ENCODE measurements around the gene ATG9A.

ATG9A gene

DNA sequence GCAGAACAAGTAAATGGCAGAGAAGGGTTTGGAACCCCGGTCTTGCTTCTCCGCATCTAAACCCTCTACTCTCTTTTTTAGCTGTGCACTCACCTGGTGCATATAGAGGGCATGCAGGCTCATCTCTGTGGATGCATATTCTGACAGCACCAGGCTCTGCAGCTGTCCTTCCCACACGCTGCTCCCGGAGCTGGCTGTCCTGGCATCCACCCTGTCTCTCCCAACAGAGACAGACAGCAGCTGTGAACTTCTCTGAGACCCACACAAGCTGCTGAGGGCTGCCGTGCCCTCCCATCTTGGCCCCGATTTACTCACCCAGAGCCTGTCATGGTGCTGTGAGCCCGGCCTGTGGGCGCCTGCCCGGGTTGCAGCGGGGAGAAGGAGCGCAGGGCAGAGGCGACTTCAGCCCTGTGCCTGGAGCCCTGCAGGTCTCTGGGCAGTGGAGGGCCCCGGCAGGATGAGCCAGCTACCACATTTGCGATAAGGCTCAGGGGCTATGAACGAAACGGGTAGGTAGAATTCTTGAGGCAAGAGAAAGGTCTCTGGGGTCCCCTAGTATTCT lies 7.4 kb downstream of the ATG9A start:
- peak; percentile 83 for DNase-seq

DNA sequence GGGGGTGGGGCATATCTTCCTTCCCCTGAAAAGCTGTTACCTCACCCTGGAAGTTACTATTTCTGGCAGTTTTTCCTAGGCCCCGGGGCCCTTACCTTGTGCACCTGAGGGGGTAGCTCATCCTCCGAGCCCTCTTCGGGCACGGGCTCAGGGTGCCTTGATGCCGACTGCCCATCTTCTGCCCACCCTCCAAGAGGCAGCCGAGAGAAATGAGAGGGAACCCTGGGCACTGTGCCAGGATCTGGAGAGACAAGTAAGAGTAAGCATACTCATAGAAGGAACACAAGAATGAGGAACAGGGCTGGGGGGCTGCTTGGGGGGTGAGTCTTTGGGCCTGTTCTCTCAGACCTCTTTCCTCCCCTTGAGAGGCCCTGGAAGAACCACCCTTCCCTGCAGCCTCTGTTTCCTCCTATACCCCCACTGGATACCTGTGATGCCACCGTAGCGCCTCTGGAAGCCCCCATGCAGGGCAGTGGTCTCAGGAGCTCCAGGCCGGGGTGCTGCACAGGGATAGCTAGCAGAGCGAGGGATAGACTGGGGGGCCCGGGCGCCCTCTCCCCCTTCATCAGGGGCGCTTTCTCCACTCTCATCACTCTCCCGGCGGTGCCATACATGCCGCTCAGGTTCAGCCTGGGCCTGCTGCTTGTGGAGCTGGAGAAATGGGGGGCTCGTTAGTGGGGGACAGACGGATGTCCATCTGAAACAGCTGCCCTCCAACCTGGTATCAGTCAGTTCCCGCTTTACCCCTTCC lies 8.6 kb downstream of the ATG9A start:
- no peak for DNase-seq

DNA sequence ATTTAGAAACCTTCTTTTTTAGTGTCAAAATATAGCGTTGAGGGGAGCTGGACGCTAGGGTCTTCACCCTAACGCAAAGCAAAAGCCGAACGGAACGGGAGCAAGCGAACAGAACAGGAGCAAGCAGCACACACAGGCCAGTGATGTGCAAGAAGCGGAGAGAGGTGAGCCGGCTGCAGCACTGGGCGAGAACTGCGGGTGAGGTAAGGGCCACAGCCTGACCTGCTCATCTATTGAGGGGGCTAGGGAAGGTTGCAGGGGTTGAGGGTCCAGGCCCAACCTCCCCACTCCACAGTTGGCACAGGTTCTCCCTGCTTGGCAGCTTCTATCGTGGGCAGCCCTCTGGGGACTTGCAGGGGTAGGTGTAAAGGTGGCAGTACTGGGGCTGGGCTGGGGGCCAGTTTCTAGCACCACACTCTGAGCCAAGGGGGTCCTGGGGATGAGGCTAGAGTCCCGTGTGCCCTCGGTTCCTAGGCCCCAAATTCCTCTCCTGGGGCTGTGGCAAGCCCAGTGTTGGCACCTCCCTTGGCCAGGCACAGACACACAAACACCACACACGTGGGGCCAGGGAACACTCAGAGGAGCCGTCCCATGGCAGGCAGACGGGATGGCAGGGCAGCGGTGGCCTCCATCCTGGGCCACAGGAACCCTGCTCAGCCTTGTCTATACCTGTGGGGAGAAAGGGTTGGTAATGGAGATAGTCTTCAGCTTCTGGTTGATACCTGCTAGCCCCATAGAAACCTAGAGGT lies 9.5 kb downstream of the ATG9A start:
- DNase-seq = no peak

DNA sequence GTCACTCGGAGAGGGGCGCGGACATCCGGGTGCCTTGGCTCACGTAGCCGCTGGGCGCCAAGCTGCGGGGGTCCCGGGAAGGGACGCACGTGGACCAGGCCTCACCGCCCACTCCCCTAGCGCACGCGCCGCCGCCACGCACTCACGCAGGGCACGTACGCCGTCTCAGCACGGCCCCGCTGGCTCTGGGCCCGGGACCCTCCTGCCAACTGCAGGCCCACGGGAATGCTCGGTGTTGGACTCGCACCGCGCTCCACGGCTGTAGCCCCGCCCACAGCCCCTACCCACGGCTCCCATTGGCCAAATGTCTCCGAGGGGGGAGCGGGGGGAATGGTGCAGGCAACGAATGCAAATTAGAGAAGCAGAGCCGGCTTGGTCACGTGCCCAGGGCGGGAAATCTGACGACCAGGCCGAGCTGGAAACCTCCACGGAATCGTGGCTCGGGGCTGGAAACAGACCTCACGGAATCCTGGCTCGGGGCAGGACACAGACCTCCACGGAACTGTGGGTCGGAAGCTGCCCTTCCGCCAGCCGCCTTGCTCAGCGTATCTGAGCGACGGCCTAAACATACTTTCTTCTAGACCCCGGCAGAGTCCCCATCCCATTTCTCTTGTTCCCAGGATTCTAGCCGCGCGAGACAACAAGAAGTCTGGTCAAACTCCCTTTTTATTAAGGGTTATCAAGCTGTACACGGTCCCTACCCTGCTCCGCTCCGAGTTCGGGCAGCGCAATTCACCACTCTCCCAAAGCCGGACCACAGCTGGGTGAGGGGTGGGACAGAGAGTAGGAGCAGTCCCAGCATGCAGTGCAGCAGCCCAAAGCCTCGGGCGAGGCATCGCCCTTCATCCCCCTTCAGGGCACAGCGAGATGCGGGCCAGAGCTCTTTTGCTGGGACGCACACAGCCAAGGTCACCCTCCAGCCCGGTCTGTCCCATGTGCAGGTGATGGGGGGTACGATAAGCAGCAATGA lies 10.4 kb downstream of the ATG9A start, which contains the start of gene ABCB6:
Gene ABCB6 (minus strand): TSS at position 227 of the 970 bp plus-strand sequence. CDS start 285 bp downstream, outside the sequence.
- DNase-seq = peak; percentile 88

DNA sequence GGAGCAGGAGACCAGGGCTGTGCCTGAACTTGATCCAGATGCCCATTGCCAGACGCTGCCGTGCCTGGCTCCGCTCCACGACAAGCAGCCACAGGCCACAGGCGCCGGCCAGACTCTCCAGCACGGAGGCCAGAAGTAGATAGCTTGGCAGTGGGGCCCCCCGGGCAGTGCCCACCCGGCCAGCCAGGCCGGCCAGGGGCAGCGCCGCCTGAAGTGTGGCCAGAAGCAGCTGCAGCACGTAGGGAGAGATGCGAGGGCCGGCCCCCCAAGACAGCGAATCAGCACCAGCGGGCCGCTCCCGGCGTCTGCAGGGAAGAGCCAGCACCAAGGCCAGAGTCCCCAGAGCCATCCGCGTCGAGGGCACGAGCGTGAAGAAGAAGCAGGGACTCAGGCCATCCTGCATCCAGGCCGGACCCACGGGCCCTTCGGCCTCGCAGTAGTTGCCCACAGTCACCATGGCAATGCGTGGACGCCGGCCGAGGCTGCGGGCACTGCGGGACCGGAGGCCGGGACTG lies 11.2 kb downstream of the ATG9A start:
- no peak for DNase-seq

DNA sequence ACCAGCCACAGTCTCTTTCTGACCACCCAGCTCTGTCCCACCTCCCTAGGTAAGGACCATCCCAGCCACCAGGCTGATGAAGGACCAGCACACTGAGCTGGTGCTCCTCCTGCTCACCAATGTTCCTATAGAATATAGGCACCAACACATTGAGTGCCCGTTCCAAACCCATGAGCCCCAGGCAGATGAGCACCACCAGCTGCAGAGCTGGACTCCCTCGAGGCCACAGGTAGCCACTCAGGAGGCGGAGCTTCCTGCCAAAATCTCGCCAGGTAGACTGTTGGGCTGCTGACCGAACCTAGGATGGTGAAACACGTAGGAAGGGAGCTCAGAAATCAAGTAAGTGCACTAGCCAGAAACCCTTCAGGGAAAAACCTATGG lies 12.9 kb downstream of the ATG9A start:
- no peak for DNase-seq

DNA sequence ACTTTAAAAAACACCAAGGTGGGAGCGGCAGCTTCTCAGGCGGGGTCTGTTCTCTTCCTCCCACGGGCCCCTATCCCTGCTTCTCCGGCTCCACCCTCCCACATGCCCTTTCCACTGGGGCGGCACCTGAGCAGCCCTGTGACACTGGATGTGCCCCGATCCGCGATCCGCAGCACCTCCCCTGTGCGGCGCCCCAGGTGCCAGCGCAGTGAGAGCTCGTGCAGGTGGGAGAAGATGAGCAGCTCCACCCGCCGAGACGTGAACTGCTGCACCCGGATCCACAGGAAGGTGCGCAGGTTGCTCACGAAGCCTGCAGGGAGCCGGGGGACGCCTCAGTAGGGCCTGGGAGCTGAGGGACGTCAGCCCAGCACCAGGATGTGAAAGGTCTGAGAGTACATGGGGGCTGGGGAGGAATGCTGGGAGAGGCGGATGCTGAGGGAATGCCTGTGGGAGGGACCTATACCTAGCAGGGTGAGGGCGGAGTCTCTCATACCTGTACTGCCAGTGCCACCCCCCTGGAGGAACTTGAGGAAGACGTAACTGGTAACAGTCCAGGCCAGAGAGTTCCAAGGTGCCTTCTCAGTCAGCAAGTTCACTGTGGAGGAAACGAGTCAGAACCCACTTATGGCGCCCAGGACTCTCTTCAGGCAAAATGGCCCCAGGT lies 13.4 kb downstream of the ATG9A start:
- no peak for DNase-seq

DNA sequence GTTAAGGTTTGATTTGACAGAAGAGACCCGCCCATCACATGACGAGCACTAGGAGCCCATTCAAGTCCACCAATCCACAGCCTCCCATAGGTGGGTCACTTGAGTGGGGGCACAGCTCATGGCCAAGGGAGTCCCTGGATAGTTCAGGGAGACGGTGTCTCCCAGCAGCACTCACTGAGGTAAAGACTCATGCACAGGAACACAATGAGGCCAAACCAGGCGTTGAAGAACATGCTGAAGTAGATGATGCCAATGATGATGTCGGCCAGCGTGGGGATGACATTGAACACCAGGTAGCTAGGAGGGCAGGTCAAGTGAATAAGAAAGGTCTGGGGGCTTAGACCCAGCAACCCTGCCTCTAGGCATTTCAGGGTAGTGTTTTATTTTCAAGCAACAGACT lies 14.7 kb downstream of the ATG9A start:
- no peak for DNase-seq

DNA sequence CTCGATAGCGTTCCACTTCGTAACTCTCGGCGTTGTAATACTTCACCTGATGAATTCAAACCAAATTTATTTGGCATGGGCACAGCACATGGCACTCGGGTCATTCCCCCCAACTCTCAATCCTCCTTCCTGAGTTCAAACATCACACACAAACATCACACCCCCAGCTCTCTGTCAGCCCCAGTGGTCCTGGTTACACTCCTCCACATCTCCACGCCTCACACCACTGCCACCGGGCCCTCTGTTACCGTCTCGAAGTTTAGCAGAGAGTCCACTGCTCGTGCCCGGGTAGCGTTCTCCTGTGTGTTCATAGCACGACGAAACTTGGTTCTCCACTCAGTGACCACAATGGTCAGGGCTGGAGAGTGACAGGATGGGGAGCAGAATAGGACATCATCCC lies 15.3 kb downstream of the ATG9A start:
- no peak for DNase-seq

DNA sequence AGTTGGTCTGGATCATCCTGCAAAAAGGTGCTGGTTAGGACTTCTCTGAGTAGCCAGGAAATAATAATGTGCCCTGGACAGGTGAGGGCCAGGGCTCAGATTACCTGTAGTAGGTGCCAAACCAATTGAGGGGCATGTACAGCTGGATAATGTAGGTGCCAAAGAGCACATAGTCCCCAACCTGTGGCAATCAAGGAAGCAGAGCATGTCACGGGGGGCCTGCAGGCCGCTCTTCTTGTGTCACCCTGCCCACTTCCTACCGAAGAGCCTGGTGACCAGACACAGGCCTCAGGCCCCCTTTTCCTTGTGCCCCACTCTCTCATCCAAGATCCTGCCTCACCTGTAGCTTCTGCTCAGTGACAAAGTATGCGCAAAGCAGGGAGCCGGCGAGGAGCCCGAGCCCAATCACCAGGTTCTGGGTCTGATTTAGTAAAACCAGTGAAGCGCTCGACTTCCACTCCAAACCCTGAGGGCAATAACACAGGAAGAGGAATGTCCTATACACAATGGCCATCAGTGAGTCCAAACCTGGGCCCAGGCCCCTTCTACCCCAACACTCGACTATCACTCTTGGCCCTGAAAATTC lies 15.9 kb downstream of the ATG9A start:
- no peak for DNase-seq

DNA sequence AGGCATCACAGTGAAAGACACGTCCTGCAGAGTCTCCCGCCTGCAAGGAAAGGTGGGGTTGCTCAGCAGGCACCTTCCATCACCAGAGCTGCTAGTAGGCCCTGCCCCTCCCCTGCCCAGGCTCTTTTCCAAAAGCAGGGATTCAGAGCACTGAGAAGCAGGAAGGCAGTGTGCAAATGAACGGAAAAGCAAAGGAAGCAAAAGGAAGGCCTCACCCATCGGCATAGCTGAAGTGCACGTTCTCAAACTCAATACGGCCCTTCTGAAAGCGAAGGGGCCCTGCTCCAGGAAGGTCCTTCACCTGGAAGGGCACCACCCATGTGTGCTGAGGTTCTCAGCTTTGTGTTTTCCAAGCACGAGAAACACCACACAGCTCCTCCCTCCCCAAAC lies 16.4 kb downstream of the ATG9A start:
- DNase-seq = no peak

DNA sequence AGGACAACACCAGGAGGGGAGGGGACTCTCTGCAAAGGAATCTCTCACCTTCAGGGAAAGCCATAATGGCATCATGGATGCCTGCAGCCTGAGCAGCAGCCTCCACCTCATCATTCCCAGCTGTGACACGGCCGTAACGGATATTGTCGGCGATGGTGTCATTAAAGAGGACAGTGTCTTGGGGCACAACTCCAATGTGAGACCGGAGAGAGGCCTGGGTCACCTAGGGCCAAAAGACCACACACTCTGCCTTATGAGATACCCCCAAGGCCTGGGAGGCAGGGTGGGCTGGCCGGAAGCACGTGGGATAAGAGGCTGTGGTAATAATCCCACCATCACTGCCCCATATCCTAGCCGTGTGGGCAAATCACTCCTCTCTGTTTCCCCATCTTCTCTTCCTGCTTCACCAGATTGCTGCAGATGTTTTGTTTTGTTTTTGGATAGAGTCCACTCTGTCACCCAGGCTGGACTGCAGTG lies 18.5 kb downstream of the ATG9A start:
- DNase-seq = no peak

DNA sequence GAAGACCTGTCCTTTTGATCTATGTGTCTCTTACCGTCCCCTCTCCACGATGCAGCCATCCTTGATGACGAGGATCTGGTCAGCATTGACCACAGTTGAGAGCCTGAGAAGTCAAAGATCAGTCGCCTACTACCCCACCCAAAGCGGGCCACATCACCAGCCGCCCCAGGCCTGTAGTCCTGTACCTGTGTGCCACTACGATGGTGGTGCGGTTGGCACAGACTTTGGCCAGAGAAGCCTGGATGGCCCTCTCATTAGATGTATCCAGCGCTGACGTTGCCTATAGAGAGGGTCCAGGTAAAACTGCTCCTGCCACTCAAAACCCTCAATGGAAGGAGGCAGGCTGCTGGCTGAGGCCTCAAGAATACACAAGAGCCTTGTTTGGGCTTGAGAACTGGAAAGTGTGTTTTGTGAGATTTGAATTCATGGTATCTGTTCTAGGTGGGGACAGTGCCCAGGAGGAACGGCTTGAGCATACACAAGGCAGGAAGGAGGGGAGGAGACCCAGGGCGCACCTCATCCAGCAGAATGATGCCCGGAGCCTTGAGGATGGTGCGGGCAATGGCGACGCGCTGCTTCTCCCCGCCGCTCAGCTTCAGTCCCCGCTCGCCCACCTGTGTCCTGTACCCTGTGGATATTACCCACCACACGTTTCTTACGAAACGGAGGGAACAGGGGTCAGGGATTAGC lies 19.1 kb downstream of the ATG9A start:
- DNase-seq = no peak

DNA sequence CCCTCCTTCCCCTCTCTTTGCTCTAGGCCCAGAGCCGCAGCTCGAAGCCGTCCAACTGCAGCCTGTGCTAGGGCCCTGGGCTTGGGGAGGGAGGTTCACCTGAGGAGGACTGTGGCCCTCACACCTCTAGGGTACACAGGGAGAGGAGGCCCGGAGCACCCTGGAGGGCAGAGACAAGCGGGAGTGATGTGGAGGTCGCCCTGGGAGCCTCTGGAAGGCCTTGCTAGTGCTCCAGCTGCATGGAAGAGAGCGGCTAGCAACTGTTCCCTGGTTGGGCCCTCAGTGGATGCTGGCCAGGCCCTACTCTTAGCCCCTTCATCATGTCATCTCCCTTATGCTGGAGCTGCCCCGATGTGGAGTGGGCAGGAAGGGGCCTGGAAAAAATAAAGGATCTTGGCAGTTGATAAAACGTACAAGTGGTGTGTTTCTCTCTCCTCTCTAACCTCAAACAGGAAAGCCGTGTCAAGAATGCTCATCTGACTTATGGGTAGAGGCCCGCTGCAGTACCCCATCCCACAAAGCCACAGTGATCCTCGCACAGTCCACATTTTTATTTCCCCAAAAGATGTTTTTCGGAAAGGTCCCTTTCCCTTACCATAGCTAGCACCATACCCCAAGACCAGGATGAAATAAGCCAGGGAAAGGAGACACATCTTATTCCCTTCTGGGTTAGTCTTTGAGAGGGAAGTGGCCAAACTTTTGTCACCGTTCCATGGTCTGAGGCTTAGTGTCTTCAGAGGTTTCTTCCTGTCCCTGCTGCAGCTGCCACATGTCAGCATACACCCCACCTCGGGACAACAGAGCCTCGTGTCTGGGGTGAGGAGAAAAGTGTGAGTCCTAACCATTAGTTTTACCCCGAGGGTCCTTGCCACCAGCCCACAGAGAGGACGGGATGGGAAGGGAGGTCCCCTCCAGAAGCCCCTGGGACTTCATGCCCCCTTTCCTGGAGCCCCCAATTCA lies 19.9 kb downstream of the ATG9A start:
- DNase-seq = no peak

DNA sequence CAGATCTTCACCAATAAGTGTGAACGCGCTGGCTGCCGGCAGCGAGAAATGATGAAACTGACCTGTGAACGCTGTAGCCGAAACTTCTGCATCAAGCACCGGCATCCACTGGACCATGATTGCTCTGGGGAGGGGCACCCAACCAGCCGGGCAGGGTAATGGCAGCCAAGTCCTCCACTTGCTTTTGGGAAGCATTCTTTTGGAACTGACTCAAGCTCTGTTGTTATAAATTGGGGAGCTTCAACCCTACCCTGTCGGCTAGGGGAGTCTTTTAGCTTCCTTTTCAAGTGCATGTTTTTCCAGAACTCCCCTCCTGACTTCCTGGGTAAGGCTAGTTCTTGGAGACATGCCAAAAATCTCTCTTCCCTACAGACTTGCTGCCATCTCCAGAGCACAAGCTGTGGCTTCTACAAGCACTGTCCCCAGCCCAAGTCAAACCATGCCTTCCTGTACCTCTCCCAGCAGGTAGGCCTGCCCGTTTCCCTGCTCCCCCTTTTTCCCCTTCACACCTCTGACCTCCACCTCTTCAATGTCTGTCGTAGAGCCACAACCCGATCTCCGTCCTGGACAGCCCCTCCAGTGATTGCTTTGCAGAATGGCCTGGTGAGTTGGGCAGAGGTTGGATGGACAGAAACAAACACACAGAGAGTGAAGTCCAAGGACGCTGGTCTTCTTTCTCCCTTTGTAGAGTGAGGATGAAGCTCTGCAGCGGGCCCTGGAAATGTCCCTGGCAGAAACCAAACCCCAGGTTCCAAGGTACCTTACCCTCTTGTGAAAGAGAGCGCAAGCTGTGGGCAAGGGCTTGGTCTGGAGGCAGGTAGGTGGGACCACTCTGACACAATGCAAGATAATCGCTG lies 21.3 kb downstream of the ATG9A start:
- DNase-seq = no peak

DNA sequence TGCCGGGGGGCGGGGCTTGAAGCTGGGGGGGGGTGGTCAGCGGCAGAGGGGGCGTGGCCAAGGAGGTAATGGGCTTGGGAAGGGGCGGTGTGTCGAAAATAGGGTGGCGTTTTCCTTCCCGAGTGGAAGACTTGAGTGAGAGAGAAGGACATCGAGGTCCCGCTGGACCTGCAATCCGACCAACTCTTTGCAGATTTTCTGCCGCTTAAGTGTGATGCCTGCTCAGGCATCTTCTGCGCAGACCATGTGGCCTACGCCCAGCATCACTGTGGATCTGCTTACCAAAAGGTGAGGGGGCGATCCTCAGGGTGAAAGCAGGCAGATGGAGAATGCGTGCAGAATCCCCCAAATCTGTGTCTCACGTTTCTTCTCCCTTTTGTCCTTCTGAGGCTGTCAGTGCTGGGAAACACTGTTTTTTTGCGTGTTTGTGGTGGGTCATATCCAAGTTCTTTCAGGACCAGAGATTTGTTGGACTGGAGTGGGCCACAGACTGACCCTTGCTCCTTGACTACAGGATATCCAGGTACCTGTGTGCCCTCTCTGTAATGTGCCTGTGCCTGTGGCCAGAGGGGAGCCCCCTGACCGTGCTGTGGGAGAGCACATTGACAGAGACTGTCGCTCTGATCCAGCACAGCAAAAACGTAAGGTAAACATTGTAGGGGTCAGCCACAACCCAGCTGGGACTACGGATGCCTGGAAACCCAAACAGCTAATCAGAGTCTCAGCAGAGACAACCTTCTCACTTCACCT lies 22.1 kb downstream of the ATG9A start:
- DNase-seq = no peak

DNA sequence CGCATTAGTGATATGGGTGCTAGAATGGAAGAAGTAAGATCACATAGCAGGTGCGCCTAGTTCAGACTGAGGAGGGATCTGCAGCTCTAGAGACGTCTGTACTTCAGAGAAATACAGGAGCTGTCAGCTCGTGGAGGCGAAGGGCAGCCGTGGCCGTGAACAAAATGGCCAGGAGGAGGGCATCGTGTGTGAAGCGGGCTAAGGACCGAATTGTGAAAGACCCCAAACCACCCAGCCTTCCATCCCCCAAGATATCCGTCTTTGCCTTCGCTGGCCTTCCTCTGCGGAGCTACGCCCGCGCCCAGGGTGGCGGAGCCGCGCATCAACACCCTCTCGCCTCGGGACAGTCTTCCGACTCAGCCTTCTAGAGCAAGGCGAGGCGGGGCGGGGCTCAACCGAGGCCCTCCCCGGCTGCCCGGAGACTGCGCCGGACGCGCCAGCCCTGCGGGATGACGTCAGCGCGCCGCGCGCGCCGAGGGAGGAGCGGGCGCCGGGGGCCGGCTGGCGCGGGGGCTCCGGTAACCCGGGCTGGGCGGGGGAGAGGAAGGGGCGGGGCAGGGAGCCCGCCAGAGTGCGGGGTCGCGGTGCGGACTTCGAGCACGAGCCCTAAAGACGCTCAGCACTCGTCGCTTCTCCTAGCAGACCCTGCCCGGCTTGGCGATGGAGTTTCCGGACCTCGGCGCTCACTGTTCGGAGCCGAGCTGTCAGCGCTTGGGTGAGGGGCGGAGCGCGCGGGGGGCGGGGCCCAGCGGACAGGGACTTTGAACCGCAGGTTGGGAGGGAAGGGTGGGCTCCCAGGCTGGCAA lies 22.9 kb downstream of the ATG9A start, which contains the start of gene ZFAND2B:
Gene ZFAND2B (plus strand): TSS at position 455 of the 806 bp plus-strand sequence. CDS start 206 bp downstream, at position 661.
- DNase-seq = peak; percentile 92
